ENCODE measurements around the gene SPATA31C1. TPM values are rescaled to one million over a fixed set of nuclear protein-coding genes. Genes with fewer than 3 reads are reported as not detected.

The SPATA31C1 gene
- total RNA-seq, 2 experiments from 2014 or later: not detected

GRCh38 chr9:87883990-87884389 lies 33.8 kb upstream of the SPATA31C1 start:
- intact Hi-C loops (cut with DNase I, micrococcal nuclease): loop anchor here in 1 of 2 experiments (5.0 kb wide), 1 partner anchor 207 kb away; no protein-coding TSS in a partner anchor
- Histone ChIP-seq H3K27ac (ENCODE audit: low read depth in 1 of 2, low read length in 2 of 2) (no peak overlapping the region), H3K36me3 (ENCODE audit: insufficient read depth, low read length) (no peaks in the 10 kb centered on the region), H3K4me3 (ENCODE audit: low read length) (no peak overlapping the region), H3K4me1 (ENCODE audit: insufficient read depth, low read length) (no peaks in the 10 kb centered on the region), H3K9me3 (ENCODE audit: control insufficient read depth in 1 of 2, insufficient read depth in 1 of 2, low read length in 2 of 2) (no peaks in the 10 kb centered on the region), H3K27me3 (ENCODE audit: control insufficient read depth in 1 of 2, insufficient read depth in 2 of 2, low read length in 2 of 2) (no peaks in the 10 kb centered on the region)
- no peaks in the 10 kb centered on the region for H3K4me1 Mint-ChIP-seq (ENCODE audit: low read depth)
- no peak for TF ChIP-seq CTCF (IDR thresholded peaks at IDR 0.05)
- DNase-seq: no peak
- H3K36me3 Mint-ChIP-seq (ENCODE audit: low read depth): no peaks in the 10 kb centered on the region
- POLR2A ChIA-PET: no interaction called here
- CTCF ChIA-PET: no interaction called here
- H3K4me3 Mint-ChIP-seq: no peak overlapping the region
- H3K27me3 Mint-ChIP-seq: no peaks in the 10 kb centered on the region
- no peak overlapping the region for H3K27ac Mint-ChIP-seq
- ATAC-seq (ENCODE audit: poor library complexity): no peak
- no peaks in the 10 kb centered on the region for H3K9me3 Mint-ChIP-seq

DNA sequence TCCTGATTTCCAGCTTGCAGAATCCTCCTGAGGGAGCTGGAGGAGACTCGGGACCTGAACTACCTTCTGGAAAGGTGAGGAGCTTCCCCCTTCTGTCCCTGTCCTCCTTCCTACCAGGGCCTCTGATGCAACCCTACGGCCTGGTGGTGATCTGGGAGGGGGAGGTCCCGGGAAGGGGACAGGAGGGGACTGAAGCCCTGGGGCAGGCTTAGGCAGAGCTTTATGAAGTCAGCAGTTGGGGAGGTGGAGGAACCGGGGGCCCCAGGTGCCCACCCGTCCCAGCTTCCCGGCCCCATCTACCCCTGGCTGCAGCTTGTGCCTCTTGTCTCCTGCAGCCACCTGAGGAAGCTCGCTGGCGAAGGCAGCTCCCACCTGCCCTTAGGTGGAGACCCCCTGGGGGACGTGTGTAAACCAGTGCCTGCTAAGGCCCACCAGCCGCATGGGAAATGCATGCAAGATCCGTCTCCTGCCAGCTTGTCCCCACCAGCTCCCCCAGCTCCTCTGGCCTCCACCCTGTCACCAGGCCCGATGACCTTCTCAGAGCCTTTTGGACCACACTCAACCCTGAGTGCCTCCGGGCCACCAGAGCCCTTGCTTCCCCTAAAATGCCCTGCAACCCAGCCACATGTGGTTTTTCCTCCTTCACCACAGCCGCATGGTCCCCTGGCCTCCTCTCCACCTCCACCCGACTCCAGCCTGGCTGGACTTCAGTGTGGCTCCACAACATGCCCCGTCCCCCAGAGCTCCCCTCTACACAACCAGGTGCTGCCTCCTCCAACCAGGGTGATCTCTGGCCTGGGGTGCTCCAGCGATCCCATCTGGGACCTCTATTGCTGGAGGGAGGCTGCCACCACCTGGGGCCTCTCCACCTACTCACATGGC lies 32.9 kb upstream of the SPATA31C1 start:
- Mint-ChIP-seq H3K4me1 (ENCODE audit: low read depth) (no peaks in the 10 kb centered on the region), H3K27ac (no peak overlapping the region), H3K9me3 (no peaks in the 10 kb centered on the region), H3K27me3 (no peaks in the 10 kb centered on the region), H3K36me3 (ENCODE audit: low read depth) (no peaks in the 10 kb centered on the region), H3K4me3 (no peak overlapping the region)
- intact Hi-C loops (cut with DNase I, micrococcal nuclease): loop anchor here in 1 of 2 experiments (5.0 kb wide), 1 partner anchor 208 kb away; no protein-coding TSS in a partner anchor
- Histone ChIP-seq H3K9me3 (ENCODE audit: control insufficient read depth in 1 of 2, insufficient read depth in 1 of 2, low read length in 2 of 2) (no peaks in the 10 kb centered on the region), H3K4me3 (ENCODE audit: low read length) (no peak overlapping the region), H3K4me1 (ENCODE audit: insufficient read depth, low read length) (no peaks in the 10 kb centered on the region), H3K27me3 (ENCODE audit: control insufficient read depth in 1 of 2, insufficient read depth in 2 of 2, low read length in 2 of 2) (no peaks in the 10 kb centered on the region), H3K27ac (ENCODE audit: low read depth in 1 of 2, low read length in 2 of 2) (no peak overlapping the region), H3K36me3 (ENCODE audit: insufficient read depth, low read length) (no peaks in the 10 kb centered on the region)
- TF ChIP-seq CTCF (IDR thresholded peaks at IDR 0.05): no peak
- ATAC-seq (ENCODE audit: poor library complexity) (no peak), DNase-seq (no peak)
- ChIA-PET CTCF (no interaction called here), POLR2A (no interaction called here)

DNA sequence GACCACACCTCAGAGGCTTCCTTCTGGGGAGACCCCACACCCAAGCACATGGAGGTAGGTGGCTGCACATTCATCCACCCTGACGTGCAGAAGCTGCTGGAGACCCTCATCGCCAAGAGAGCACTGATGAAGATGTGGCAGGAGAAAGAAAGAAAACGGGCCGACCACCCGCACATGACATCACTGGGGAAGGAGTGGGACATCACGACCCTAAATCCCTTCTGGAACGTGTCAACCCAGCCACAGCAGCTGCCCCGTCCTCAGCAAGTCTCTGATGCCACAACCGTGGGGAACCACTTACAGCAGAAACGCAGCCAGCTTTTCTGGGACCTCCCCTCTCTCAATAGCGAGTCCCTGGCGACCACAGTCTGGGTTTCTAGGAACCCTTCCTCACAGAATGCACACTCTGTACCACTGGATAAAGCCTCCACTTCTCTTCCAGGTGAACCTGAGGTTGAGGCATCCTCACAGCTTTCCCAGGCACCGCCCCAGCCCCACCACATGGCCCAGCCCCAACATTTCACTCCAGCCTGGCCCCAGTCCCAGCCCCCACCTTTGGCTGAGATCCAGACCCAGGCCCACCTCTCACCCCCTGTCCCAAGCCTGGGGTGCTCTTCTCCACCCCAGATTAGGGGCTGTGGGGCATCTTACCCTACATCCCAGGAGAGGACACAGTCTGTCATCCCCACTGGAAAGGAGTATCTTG lies 32.1 kb upstream of the SPATA31C1 start:
- Histone ChIP-seq H3K4me1 (ENCODE audit: insufficient read depth, low read length) (no peaks in the 10 kb centered on the region), H3K36me3 (ENCODE audit: insufficient read depth, low read length) (no peaks in the 10 kb centered on the region), H3K27ac (ENCODE audit: low read depth in 1 of 2, low read length in 2 of 2) (no peak overlapping the region), H3K27me3 (ENCODE audit: control insufficient read depth in 1 of 2, insufficient read depth in 2 of 2, low read length in 2 of 2) (no peaks in the 10 kb centered on the region), H3K9me3 (ENCODE audit: control insufficient read depth in 1 of 2, insufficient read depth in 1 of 2, low read length in 2 of 2) (no peaks in the 10 kb centered on the region), H3K4me3 (ENCODE audit: low read length) (no peak overlapping the region)
- ATAC-seq (ENCODE audit: poor library complexity) (no peak), DNase-seq (no peak)
- no peaks in the 10 kb centered on the region for H3K4me1 Mint-ChIP-seq (ENCODE audit: low read depth)
- TF ChIP-seq CTCF (IDR thresholded peaks at IDR 0.05): no peak
- H3K27me3 Mint-ChIP-seq: no peaks in the 10 kb centered on the region
- H3K9me3 Mint-ChIP-seq: no peaks in the 10 kb centered on the region
- intact Hi-C loops (cut with DNase I, micrococcal nuclease): no loop called here
- no peaks in the 10 kb centered on the region for H3K36me3 Mint-ChIP-seq (ENCODE audit: low read depth)
- CTCF ChIA-PET: no interaction called here
- POLR2A ChIA-PET: no interaction called here
- no peak overlapping the region for H3K4me3 Mint-ChIP-seq
- H3K27ac Mint-ChIP-seq: no peak overlapping the region

Measured in CD4-positive, alpha-beta T cell (primary cell).